ENCODE data around the gene BMI1.

Gene BMI1

DNA sequence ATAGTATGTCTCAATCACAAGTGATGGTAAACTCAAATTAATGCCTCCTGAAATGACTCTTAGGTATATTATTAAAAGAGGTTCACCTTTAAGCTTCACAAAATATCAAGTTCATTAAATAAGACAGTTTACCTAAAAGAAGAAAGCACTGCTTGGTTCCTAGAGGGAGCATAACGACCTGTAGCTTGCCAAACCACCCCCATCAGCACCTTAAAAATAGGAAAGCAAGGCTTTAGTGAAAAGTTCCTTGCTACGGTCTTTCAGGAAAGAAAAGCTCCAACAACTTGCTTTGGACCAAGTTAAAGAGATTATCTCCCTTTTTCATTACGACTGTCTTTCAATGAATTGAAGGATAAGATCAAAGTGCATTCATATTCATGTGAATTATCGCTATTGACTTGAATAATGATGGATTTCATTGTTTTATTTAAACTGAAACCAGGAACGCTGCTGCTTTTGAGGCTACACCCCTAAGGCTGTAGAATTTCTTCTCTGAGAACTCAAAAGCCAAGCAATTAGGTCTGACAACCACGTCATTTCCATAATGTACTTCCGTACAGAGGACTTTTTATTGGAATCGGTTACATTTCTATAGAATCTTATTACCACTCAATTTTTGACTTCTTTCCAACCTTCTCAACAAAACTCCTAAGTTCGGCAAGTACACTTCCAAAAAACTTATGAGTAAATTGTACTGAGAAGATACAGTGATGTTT, 17.4 kb downstream of the BMI1 start:
- no peak overlapping the region for H3K27ac Mint-ChIP-seq
- peaks cover 6% of the 10 kb centered on the region for H3K36me3 Mint-ChIP-seq (ENCODE audit: low read depth)
- peaks cover 75% of the 10 kb centered on the region for H3K27me3 Mint-ChIP-seq
- no peaks in the 10 kb centered on the region for H3K9me3 Mint-ChIP-seq
- H3K4me1 Mint-ChIP-seq (ENCODE audit: low read depth), result peaks cover 32% of the 10 kb centered on the region
- H3K4me3 Mint-ChIP-seq, result no peak overlapping the region
- intact Hi-C loops (cut with micrococcal nuclease), result no loop called here

DNA sequence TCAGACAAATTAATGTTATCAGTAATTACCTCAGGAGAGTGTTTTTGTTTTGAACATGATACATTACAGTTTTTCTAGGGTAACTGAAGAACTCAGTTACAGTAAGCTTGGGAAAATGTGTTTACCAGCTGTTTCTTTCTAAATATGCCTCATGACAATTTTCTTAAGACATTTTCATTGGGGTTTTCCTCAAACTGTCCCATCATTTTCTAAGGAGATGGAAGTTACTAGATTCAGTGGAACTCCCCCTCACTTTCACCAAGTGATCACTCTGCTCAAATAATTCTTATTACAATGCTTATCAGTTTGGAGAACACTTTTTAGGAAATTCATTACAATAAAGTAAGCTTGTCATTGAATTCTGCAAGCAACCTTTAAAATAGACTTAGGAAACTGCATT, 18.0 kb downstream of the BMI1 start:
- Mint-ChIP-seq H3K27ac (no peak overlapping the region), H3K4me1 (ENCODE audit: low read depth) (peaks cover 29% of the 10 kb centered on the region), H3K4me3 (no peak overlapping the region), H3K27me3 (peaks cover 73% of the 10 kb centered on the region), H3K9me3 (no peaks in the 10 kb centered on the region), H3K36me3 (ENCODE audit: low read depth) (peaks cover 6% of the 10 kb centered on the region)
- intact Hi-C loops (cut with micrococcal nuclease), result no loop called here

DNA sequence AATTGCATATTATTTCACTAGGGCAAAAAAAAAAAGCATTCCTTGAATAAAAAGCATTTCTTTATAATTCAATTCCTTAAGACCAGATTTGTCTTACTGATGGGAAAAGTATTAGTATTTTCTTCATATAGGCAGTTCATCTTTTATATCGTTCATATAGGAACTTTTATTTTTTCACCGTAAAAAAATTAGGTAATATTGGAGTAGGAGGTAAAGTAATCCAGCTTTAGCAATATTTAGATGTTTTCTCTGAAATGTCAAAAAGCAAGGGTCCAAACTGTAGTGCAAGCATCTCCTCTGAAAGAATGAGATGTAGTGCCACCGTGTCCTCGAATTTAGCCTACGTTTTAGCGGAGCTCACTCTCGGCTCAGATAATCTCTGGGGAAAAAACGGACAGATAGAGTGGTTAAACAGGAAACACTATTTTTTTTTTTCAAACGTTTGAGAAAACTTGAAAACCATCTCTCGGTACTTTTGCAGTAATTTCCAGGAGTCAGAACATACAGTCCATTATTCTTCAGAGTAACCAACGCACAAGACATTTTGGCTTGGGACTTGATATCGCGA, 18.9 kb downstream of the BMI1 start:
- Mint-ChIP-seq H3K27ac (peak overlapping the region; percentile 89), H3K9me3 (no peaks in the 10 kb centered on the region), H3K36me3 (ENCODE audit: low read depth) (peaks cover 6% of the 10 kb centered on the region), H3K4me1 (ENCODE audit: low read depth) (peaks cover 30% of the 10 kb centered on the region), H3K27me3 (peaks cover 73% of the 10 kb centered on the region), H3K4me3 (peak overlapping the region; percentile 84)
- intact Hi-C loops (cut with micrococcal nuclease), result loop anchor here (2.0 kb wide), 2 partner anchors 17 to 87 kb away; no protein-coding TSS in a partner anchor

DNA sequence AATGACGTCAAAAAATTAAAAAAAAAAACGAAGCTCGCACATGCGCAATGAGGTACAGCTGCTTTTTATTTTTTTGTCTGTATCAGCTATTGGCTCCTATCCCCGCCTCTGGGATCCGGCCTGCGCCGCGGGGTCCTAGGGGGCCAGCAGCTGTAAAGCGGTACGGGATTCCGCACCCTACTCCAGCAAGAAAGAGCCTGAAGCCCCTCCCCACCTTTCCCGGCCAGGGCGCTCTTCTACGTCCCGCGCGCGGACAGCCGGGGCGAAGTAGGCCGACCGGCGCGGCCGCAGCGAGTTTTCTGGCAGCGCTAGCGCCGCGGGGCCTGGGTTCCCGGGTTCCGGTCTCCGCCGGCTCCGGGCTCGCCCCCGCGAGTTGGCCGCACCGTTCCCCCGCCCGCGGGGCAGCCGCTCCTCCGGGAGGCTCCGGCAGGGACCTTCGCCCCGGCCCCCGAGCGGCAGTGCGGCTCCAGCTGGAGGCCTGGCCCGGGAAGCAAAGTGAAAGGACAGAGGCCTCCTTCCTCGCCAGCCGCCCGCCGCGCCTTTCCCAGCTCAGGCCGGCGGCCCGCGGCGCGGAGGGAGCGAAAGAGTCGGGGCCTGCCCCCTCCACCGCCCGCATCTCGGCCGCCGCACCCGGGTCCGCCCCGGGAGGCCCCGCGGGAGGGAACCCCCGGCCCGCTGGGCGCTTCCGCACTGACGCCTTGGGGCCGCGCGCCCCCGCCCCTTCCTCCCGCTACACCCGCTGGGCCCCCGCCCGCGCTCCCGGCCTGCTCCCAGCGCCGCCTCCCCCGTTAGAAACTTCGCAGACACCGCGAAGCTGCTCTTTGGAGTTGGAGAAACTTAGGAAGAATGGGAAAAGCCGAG, 19.7 kb downstream of the BMI1 start:
- intact Hi-C loops (cut with micrococcal nuclease), result loop anchor here (2.0 kb wide), 2 partner anchors 18 to 88 kb away; no protein-coding TSS in a partner anchor
- Mint-ChIP-seq H3K9me3 (no peaks in the 10 kb centered on the region), H3K4me1 (ENCODE audit: low read depth) (peaks cover 30% of the 10 kb centered on the region), H3K27ac (peak overlapping the region; percentile 89), H3K4me3 (peak overlapping the region; percentile 84), H3K27me3 (peaks cover 73% of the 10 kb centered on the region), H3K36me3 (ENCODE audit: low read depth) (no peaks in the 10 kb centered on the region)

DNA sequence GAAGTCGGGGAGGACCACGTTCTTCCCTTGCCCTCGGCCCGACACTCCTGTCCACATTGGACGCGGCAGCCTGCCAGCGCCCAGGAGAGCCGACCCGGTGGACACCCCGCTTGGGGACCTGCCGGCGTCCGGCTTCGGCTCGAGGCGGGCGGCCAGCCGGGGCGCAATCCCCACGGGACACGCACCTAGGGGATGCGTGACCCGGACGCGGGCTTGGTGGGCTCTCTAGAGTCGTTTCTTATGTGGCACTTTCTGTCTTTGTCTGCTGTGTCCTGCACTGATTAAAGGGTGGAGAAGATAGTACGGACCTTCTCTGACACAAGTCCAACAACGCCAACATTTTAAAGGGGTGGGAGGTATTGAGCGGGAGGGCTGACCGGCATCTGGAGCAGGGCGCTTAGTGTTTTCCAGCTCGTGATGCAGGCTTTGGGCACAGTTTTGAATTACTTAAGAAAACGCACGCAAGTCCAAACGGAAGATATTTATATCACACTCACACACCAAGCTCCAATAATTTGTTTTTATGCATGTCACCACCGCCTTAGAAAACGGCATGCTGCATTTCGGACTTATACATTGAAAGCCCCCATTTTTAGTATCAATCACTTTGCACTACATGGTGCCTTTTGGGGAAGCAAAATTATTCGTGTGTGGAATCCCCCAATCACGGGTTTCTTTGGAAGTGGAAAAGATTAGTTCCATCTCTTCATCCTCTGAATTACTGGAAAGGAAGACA, 20.5 kb downstream of the BMI1 start:
- Mint-ChIP-seq H3K4me3 (peak overlapping the region; percentile 84), H3K27me3 (peaks cover 73% of the 10 kb centered on the region), H3K9me3 (no peaks in the 10 kb centered on the region), H3K27ac (peak overlapping the region; percentile 89), H3K4me1 (ENCODE audit: low read depth) (peaks cover 30% of the 10 kb centered on the region), H3K36me3 (ENCODE audit: low read depth) (no peaks in the 10 kb centered on the region)
- intact Hi-C loops (cut with micrococcal nuclease), result loop anchor here (2.0 kb wide), 2 partner anchors 19 to 89 kb away; no protein-coding TSS in a partner anchor

DNA sequence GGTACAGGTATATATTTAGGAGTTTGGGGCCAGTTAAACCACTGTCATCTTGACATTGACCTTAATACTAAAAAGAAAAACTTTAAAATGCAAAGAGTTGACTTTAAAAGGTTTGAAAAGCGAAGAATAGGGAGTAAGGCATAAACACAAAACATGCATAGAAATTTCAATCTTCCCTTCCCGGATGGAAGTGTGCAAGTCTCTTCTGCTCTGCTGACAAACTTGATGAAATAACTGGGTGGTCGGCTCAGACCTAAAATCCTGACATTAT, 21.0 kb downstream of the BMI1 start:
- no peak overlapping the region for H3K4me3 Mint-ChIP-seq
- H3K4me1 Mint-ChIP-seq (ENCODE audit: low read depth), result peaks cover 27% of the 10 kb centered on the region
- H3K27me3 Mint-ChIP-seq, result peaks cover 71% of the 10 kb centered on the region
- intact Hi-C loops (cut with micrococcal nuclease), result loop anchor here (2.0 kb wide), 2 partner anchors 19 to 89 kb away; no protein-coding TSS in a partner anchor
- no peaks in the 10 kb centered on the region for H3K36me3 Mint-ChIP-seq (ENCODE audit: low read depth)
- H3K27ac Mint-ChIP-seq, result no peak overlapping the region
- no peaks in the 10 kb centered on the region for H3K9me3 Mint-ChIP-seq

DNA sequence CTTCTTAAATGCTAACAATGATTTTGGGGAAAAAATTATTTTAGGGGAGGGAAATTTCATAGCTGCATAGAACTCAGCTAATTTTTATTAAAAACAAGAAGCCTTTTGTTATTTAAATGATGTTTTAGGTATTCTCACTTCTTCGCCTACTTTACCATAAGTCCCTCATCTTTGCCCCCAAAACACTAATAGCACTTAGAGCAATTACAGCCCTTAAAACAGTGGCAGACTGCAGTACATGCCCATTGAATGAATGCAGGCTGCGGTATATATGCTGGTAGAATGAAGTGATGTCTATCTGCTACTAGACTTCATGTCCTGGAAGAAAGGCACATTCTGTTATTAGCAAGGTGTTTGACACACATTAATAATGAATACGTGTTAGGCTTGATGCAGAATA, 21.5 kb downstream of the BMI1 start:
- no peaks in the 10 kb centered on the region for H3K36me3 Mint-ChIP-seq (ENCODE audit: low read depth)
- peaks cover 69% of the 10 kb centered on the region for H3K27me3 Mint-ChIP-seq
- H3K9me3 Mint-ChIP-seq, result no peaks in the 10 kb centered on the region
- no peak overlapping the region for H3K4me3 Mint-ChIP-seq
- peaks cover 23% of the 10 kb centered on the region for H3K4me1 Mint-ChIP-seq (ENCODE audit: low read depth)
- no peak overlapping the region for H3K27ac Mint-ChIP-seq
- intact Hi-C loops (cut with micrococcal nuclease), result no loop called here

DNA sequence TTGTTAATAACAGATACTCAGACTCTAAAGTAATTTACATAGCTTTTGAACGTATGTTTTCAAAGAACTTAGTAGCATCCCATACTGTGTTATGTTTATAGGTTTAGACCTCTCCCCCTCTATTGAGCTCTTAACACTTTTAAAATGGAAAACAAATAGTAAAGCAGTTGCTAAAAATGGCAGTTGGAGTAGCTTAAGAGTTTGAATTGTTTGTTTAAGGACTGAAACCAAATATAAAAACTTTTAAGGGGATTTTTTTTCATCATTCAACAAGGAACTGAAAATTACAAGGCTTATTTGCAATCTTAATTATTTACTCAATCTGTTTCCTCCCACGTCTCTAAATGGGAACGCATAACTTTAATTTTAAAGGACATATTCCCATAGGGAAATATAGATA, 22.8 kb downstream of the BMI1 start:
- Mint-ChIP-seq H3K27me3 (peaks cover 61% of the 10 kb centered on the region), H3K9me3 (no peaks in the 10 kb centered on the region), H3K27ac (no peak overlapping the region), H3K4me3 (no peak overlapping the region), H3K4me1 (ENCODE audit: low read depth) (peaks cover 23% of the 10 kb centered on the region), H3K36me3 (ENCODE audit: low read depth) (no peaks in the 10 kb centered on the region)
- intact Hi-C loops (cut with micrococcal nuclease), result no loop called here

DNA sequence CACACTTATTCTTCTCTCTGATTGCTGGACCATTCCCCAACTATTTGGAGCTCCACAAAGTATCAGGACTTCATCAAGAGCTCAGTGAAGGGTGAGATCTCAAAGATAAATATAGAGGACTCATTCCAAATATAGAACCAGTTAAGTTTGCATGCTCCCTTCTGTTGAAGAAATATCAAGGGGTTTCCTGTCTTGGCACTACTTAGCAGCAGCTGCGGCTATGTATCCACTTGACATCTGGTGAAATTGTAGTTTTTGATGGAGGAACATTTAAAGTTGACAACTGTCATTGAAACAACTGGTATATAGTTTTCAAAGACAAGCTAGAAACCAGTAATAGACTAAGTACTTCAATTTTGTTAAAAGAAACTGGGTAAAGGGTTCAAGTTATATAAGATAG, 23.4 kb downstream of the BMI1 start:
- Mint-ChIP-seq H3K36me3 (ENCODE audit: low read depth) (no peaks in the 10 kb centered on the region), H3K4me3 (no peak overlapping the region)
- intact Hi-C loops (cut with micrococcal nuclease), result no loop called here

DNA sequence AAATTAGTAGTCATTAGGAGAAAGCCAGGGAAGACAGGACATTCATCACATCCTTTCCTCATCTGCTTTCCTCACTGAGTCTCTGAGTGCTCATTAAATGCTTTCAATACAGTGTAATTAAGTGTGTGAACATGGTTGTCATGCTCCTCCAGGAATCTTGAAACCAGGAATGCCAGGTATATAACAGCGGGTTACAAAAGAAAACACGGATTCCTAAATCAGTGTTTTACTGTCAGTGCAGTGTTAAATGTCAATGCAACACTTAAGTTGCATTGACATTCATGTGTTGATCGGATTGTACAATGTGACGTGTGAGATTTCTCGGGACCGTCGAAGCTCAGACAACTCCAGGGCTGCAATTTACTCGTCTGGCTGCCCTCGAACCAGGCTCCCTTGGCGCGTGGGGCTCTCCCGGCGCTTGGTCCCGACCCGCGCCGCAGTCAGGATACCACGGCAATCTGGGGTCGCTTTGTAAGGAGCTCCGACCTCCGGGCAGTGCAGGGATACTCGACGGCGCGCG, 23.9 kb downstream of the BMI1 start:
- H3K4me3 Mint-ChIP-seq, result peak overlapping the region; percentile 81
- peak overlapping the region; percentile 75 for H3K27ac Mint-ChIP-seq
- intact Hi-C loops (cut with micrococcal nuclease), result no loop called here
- no peaks in the 10 kb centered on the region for H3K9me3 Mint-ChIP-seq
- no peaks in the 10 kb centered on the region for H3K36me3 Mint-ChIP-seq (ENCODE audit: low read depth)
- peaks cover 60% of the 10 kb centered on the region for H3K27me3 Mint-ChIP-seq
- H3K4me1 Mint-ChIP-seq (ENCODE audit: low read depth), result peaks cover 23% of the 10 kb centered on the region

More for the DNA sequence above, 23.4 kb downstream of the BMI1 start:
- no peaks in the 10 kb centered on the region for H3K9me3 Mint-ChIP-seq
- H3K27me3 Mint-ChIP-seq, result peaks cover 60% of the 10 kb centered on the region
- H3K27ac Mint-ChIP-seq, result no peak overlapping the region
- H3K4me1 Mint-ChIP-seq (ENCODE audit: low read depth), result peaks cover 23% of the 10 kb centered on the region

DNA sequence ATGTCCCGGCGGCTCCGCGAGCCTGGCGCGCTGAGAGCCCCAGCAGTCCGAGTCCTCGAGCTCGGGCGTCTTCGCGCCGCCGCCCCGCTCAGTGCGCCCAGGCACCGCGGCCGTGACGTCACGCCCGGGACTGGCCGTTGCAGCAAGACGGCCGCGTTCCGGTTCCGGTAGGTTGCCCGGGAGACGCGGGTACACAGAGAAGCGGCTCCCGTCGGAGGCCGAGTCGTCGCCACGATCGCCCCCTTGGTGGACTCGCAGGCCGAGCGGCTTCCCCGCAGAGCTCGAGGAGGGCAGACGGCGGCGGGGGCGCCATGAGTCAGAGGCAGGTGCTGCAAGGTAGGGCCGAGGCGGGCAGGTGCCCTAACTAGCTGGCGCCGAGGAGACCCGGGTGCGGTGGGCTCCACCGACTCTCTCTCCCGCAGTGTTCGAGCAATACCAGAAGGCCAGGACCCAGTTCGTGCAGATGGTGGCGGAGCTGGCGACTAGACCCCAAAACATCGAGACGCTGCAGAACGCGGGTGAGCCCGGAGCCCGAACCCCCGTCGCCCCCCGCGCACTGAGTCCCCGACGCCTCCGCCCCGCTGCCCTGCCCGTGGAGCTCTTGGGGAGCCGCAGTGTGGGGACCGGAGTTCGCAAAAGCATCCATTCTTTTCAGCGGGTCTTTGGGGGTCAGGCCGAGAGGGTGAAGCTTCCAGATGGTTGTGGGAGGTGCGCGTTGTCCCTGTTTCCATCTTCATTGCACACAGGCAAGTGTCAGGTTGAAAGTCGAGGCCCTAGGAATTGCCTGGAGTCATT, 24.6 kb downstream of the BMI1 start, which contains the start of gene SPAG6:
TSS of gene SPAG6 (plus strand) at position 196 of the 795 bp plus-strand sequence. CDS start at position 312, 116 bp downstream.
- Mint-ChIP-seq H3K36me3 (ENCODE audit: low read depth) (no peaks in the 10 kb centered on the region), H3K4me1 (ENCODE audit: low read depth) (peaks cover 23% of the 10 kb centered on the region), H3K27ac (peak within 1 kb of the TSS; percentile 75), H3K27me3 (peaks cover 60% of the 10 kb centered on the region), H3K9me3 (no peaks in the 10 kb centered on the region), H3K4me3 (peak within 1 kb of the TSS; percentile 81)
- intact Hi-C loops (cut with micrococcal nuclease), result no loop called here

DNA sequence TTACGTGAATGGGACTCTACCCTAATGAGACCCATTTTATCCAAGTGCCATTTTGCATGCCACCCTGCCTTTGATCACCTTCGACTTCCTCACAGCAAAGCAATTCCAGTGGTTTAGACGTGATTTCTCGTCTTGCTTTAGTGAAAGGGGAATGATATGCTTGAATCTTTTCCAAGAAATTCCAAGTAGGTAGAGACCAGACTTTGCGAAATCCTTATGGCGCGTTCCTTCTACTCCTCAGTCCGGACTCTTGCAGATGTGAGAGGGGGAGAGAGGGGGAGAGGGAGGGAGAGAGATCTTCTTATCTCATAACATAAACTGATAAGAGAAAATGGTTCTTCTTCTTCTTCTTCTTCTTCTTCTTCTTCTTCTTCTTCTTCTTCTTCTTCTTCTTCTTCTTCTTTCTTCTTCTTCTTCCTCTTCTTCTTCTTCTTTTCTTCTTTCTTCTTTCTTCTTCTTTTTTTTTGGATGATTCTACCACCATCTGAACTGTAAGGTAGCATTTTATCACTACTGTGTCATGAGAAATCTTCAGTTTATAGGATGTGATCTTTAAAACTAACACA, 25.3 kb downstream of the BMI1 start:
- peaks cover 23% of the 10 kb centered on the region for H3K4me1 Mint-ChIP-seq (ENCODE audit: low read depth)
- peaks cover 59% of the 10 kb centered on the region for H3K27me3 Mint-ChIP-seq
- H3K4me3 Mint-ChIP-seq, result peak overlapping the region; percentile 54
- no peaks in the 10 kb centered on the region for H3K9me3 Mint-ChIP-seq
- intact Hi-C loops (cut with micrococcal nuclease), result no loop called here
- no peaks in the 10 kb centered on the region for H3K36me3 Mint-ChIP-seq (ENCODE audit: low read depth)
- H3K27ac Mint-ChIP-seq, result peak overlapping the region; percentile 75
